Stimulated activated CD4-positive, alpha-beta T cell treated with anti-CD3 and anti-CD28 coated beads, Interleukin-12 subunit alpha, Interleukin-12 subunit beta, amount 100 ng/mL, for 48 hours (primary cell): ENCODE data around the gene EZH1.
A peak's percentile ranks its signal among the peaks of the same experiment; 100 is the strongest.
"Not testable (repeated sequence)": the region's sequence is repeated elsewhere in the genome, so short reads cannot be mapped to it uniquely, and the experiment has no call there.

Source experiments
- DNase-seq, 3 donors: peaks; one replicate each; pipeline ENCODE4 v3.0.0-alpha.2; 2020; ENCODE audit warnings: low read depth in 2 of 3, low spot score in 1 of 3

EZH1 gene

GRCh38 chr17:42670789-42671657, 73.8 kb downstream of the EZH1 start:
- DNase-seq, result no peak

GRCh38 chr17:42669977-42670788, 74.7 kb downstream of the EZH1 start:
- no peak for DNase-seq

- DNase-seq, result no peak
Observed at GRCh38 chr17:42669705-42669976, 75.2 kb downstream of the EZH1 start.

- no peak for DNase-seq
Observed at GRCh38 chr17:42667088-42667951, 77.5 kb downstream of the EZH1 start.

GRCh38 chr17:42666126-42666525, 78.7 kb downstream of the EZH1 start:
- not testable (repeated sequence) for DNase-seq

- DNase-seq, result no peak
Observed at GRCh38 chr17:42665581-42666001, 79.2 kb downstream of the EZH1 start.

- DNase-seq, result no peak
Observed at GRCh38 chr17:42660692-42661345, 84.0 kb downstream of the EZH1 start.

GRCh38 chr17:42659932-42660274, 84.9 kb downstream of the EZH1 start:
- not testable (repeated sequence) for DNase-seq

GRCh38 chr17:42659079-42659931, 85.5 kb downstream of the EZH1 start, which contains the start of gene TUBG2:
Gene TUBG2 (plus strand): TSS chr17:42659284. CDS start chr17:42659504, 220 bp downstream.
- peak; percentile 57 to 77 (median 62) for DNase-seq

- no peak for DNase-seq
Observed at GRCh38 chr17:42657824-42658588, 86.8 kb downstream of the EZH1 start.

- DNase-seq, result no peak
Observed at GRCh38 chr17:42655528-42655927, 89.3 kb downstream of the EZH1 start.

GRCh38 chr17:42653179-42654124, 91.4 kb downstream of the EZH1 start:
- no peak for DNase-seq

- no peak for DNase-seq
Observed at GRCh38 chr17:42651392-42651791, 93.4 kb downstream of the EZH1 start.
